ENCODE results near the gene ANKH. TPM values are rescaled to one million over a fixed set of nuclear protein-coding genes. Genes with fewer than 3 reads are reported as not detected.
"Not testable (repeated sequence)": the region's sequence is repeated elsewhere in the genome, so short reads cannot be mapped to it uniquely, and the experiment has no call there.

Gene ANKH
- total and polyA plus RNA-seq, 5 donors: 60.9 to 155 (median 134) TPM

DNA sequence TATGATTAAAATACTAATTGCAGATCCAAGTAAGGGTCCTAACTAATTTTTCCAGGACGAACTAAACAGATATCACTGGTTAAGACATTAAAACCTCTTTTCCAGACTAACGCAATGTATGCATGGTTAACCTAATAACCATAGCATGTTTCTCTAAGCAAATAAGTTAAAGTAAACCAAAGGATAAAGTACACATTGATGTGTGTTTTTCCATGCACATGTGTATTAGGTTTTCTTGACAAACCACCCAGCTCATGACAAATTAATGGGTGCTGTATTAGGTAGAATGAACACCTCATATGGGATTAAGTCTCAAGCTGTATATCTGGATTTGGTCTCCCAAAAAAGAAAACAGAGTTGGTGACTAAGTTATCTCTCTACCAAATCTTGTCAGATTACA lies 45.6 kb downstream of the ANKH start:
- no peak overlapping the region for H3K27ac ChIP-seq (ENCODE audit: low read length)
- intact Hi-C loops (cut with DNase I): no loop called here
- H3K4me3 ChIP-seq (ENCODE audit: low read length): no peak overlapping the region
- ATAC-seq (no peak), DNase-seq (no peak)
- peaks cover 2% of the 10 kb centered on the region for H3K9me3 ChIP-seq (ENCODE audit: control insufficient read depth, low read length)
- WGBS: 97% methylated on average over 2 of the region's 2 CpGs
- no peaks in the 10 kb centered on the region for H3K27me3 ChIP-seq (ENCODE audit: control insufficient read depth, insufficient read depth)
- peaks cover 13% of the 10 kb centered on the region for H3K4me1 ChIP-seq (ENCODE audit: control insufficient read depth, insufficient read depth, low read length)

DNA sequence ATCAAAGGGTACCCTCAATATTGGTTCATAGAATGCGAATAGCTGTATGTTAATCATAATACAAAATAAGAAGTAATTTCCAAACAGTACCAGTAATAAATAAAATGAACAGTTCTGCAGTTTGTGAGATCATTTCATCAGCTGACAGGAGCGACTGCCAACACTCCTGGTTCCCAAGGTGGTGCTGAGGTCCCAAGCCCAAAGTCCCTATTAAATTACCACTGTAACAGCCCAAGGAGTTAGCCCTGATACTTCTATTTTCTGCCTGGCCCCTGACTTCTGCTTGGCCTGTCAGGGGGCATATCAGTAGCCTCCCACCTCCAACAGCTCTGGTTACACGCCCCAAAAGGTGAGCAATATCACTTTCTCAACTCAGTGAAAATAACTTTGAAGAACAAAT lies 47.1 kb downstream of the ANKH start:
- ATAC-seq (peak in 1 of 2 donors; percentile 23), DNase-seq (no peak)
- peaks cover 2% of the 10 kb centered on the region for H3K9me3 ChIP-seq (ENCODE audit: control insufficient read depth, low read length)
- 81% methylated on average over 3 of the region's 3 CpGs for WGBS
- peaks cover 10% of the 10 kb centered on the region for H3K4me1 ChIP-seq (ENCODE audit: control insufficient read depth, insufficient read depth, low read length)
- H3K27me3 ChIP-seq (ENCODE audit: control insufficient read depth, insufficient read depth): no peaks in the 10 kb centered on the region
- no peak overlapping the region for H3K27ac ChIP-seq (ENCODE audit: low read length)
- intact Hi-C loops (cut with DNase I): no loop called here
- no peak overlapping the region for H3K4me3 ChIP-seq (ENCODE audit: low read length)

DNA sequence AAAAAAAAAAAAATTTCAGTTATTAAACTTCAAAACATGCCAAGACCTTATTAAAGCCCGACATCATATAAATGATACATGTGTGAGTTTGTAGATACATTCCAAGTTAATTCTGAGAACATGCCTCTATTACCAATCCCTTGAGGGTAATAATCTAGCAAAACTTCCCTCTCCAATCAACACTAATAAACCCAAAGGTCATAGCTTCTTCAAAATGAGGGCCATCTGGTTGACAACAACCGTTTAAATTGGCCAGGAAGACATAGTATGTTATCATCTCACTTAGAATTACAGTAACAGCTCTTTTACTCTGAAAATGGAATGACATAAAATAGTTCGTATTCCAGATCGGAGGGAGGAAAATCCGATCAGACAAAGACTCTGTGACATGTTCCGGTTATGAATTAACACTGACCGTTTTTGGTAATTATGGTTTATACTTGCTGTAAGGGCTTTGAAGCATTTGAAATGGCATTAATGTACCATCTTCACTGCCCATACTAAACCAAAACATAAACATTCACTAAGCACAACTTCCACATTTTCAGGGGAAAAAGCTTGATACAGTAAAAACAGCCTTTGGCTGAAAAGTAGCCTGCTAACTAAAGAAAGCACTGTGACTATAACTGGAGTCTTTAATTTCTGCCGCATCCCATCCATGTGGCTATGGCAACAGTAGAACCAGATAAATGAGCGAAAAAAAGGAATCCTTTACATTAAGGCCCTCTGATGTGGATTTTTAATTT lies 50.3 kb downstream of the ANKH start:
- WGBS: 54% methylated on average over 9 of the region's 9 CpGs
- H3K4me1 ChIP-seq (ENCODE audit: control insufficient read depth, insufficient read depth, low read length): peaks cover 7% of the 10 kb centered on the region
- H3K27ac ChIP-seq (ENCODE audit: low read length): no peak overlapping the region
- H3K27me3 ChIP-seq (ENCODE audit: control insufficient read depth, insufficient read depth): no peaks in the 10 kb centered on the region
- ATAC-seq: no peak
- DNase-seq: no peak
- H3K9me3 ChIP-seq (ENCODE audit: control insufficient read depth, low read length): no peaks in the 10 kb centered on the region
- intact Hi-C loops (cut with DNase I): no loop called here
- H3K4me3 ChIP-seq (ENCODE audit: low read length): no peak overlapping the region

DNA sequence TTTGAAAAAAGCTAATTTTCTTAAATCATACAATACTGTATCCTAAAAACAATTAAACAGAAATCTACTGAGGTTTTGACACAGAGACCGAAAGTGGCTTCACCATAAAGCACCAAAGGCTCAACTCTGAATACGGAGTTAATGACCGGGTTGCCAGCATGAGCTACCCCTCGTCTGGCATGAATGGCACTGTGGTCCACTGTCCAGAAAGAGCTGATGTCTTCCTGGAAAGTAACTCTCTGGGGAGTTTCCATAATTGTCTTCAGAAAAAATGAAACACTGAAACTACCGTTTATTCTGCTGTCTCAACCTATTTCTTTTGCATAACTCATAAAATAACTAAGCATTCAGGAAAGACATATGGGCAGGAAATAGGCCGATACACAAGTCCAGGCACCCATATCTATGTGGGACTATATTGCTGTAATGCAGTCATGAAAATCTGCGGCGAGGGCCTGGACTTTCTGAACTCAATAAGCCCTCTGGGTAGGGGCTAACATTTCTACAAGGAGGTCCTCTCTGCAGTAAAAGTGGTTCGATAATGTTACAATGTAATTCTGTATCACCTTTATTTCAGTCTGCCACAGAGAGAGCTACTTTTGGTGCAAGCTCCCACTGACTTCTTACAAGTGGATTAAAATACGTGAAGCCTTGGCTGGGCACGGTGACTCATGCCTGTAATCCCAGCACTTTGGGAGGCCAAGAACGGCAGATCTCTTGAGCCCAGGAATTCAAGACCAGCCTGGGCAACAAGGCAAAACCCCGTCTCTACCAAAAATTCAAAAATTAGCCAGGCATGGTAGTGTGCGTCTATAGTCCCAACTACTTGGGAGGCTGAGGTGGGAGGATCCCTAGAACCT lies 52.4 kb downstream of the ANKH start:
- no peaks in the 10 kb centered on the region for H3K27me3 ChIP-seq (ENCODE audit: control insufficient read depth, insufficient read depth)
- no peak for ATAC-seq
- peaks cover 6% of the 10 kb centered on the region for H3K4me1 ChIP-seq (ENCODE audit: control insufficient read depth, insufficient read depth, low read length)
- H3K9me3 ChIP-seq (ENCODE audit: control insufficient read depth, low read length): no peaks in the 10 kb centered on the region
- intact Hi-C loops (cut with DNase I): no loop called here
- DNase-seq: no peak
- WGBS: 83% methylated on average over 14 of the region's 14 CpGs
- no peak overlapping the region for H3K27ac ChIP-seq (ENCODE audit: low read length)
- no peak overlapping the region for H3K4me3 ChIP-seq (ENCODE audit: low read length)

DNA sequence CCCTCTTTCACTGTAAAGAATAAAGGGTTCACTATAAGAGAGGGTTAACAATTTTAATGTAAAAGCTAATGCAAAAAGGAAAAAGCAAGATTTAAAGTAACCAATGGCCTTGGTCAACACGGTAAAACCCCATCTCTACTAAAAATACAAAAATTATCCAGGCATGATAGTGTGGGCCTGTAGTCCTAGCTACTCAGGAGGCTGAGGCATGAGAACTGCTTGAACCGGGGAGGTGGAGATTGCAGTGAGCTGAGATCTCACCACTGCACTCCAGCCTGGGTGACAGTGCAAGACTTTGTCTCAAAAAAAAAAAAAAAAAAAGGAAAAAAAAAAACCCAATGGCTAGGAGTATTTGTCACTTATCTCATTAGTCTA lies 53.8 kb downstream of the ANKH start:
- ATAC-seq; DNase-seq; H3K4me3 ChIP-seq (ENCODE audit: low read length); intact Hi-C loops (cut with DNase I); H3K9me3 ChIP-seq (ENCODE audit: control insufficient read depth, low read length); H3K27ac ChIP-seq (ENCODE audit: low read length); H3K27me3 ChIP-seq (ENCODE audit: control insufficient read depth, insufficient read depth): not testable (repeated sequence)
- WGBS: 84% methylated on average over 2 of the region's 2 CpGs
- peaks cover 11% of the 10 kb centered on the region for H3K4me1 ChIP-seq (ENCODE audit: control insufficient read depth, insufficient read depth, low read length)

DNA sequence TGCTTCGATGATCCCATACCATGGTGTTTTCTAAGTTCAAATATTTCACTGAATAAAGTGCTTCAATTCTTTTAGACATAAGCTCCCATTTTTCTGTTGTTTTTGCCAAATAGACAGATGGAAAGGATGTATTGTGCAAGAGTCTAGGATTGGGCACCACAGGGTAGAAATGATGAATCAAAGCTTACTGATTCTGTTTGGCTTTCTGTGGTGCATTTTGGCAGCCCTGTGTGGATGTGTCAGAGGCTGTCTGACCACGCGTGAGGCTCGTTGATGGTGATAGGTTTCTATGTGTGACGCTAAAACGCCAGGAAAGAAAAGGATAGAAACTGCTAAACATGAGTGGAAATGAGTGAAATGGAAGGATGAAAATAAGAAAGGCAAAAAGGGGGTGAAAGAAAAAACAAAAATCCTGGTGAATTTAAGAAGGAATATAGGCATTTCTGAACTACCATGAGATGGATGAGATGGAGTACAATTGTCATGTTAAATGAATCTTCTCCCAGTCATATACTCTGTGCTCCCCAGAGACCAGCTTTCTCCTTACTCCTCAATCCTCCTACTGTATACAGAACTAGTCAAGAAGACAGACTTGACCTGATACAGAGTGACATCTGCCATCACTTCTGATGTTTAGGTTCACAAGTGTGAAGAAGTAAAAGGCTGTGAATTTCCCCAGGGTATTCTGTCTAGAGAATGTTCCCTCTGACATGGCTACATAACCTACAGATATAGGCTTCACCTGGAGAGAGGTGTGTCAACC lies 54.4 kb downstream of the ANKH start:
- H3K27ac ChIP-seq (ENCODE audit: low read length): no peak overlapping the region
- peaks cover 11% of the 10 kb centered on the region for H3K4me1 ChIP-seq (ENCODE audit: control insufficient read depth, insufficient read depth, low read length)
- intact Hi-C loops (cut with DNase I): no loop called here
- WGBS: 70% methylated on average over 6 of the region's 6 CpGs
- no peaks in the 10 kb centered on the region for H3K9me3 ChIP-seq (ENCODE audit: control insufficient read depth, low read length)
- no peak overlapping the region for H3K4me3 ChIP-seq (ENCODE audit: low read length)
- no peaks in the 10 kb centered on the region for H3K27me3 ChIP-seq (ENCODE audit: control insufficient read depth, insufficient read depth)
- DNase-seq (peak in 2 of 3 donors; percentile 69 to 71), ATAC-seq (peak; percentile 78 to 84)

DNA sequence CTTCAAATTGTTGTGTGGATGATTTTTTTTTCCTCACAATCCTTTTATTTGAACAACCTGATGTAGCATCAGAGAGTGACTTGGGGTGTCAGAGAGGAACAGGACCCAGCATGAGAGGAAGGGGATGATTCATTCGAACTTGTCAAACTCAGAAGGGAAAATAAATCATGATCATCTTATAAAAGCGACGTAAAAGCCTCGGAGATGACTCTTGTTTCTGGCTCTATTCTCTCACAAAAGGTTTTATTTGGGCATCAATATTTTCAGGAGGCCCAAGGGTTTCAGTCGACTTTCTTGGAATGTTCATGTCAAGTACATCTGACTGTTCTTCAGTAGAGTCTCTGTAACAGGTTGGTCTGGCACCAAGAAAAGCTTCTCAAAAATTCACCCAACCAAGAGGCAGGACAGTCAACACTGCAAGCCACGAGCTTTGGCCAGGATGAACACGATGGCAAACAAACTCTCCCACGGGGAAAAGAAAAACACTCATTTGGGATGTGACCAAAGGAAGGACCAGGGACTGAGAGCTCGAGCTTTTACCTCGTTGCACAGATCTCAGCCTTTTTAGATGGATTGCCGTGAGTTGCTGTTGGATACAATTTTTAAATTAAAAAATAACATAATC lies 55.1 kb downstream of the ANKH start:
- Histone ChIP-seq H3K27ac (ENCODE audit: low read length) (no peak overlapping the region), H3K9me3 (ENCODE audit: control insufficient read depth, low read length) (no peaks in the 10 kb centered on the region), H3K4me1 (ENCODE audit: control insufficient read depth, insufficient read depth, low read length) (peaks cover 9% of the 10 kb centered on the region), H3K4me3 (ENCODE audit: low read length) (no peak overlapping the region), H3K27me3 (ENCODE audit: control insufficient read depth, insufficient read depth) (no peaks in the 10 kb centered on the region)
- WGBS: 77% methylated on average over 11 of the region's 11 CpGs
- DNase-seq (no peak), ATAC-seq (peak in 1 of 2 donors; percentile 17)
- intact Hi-C loops (cut with DNase I): no loop called here

DNA sequence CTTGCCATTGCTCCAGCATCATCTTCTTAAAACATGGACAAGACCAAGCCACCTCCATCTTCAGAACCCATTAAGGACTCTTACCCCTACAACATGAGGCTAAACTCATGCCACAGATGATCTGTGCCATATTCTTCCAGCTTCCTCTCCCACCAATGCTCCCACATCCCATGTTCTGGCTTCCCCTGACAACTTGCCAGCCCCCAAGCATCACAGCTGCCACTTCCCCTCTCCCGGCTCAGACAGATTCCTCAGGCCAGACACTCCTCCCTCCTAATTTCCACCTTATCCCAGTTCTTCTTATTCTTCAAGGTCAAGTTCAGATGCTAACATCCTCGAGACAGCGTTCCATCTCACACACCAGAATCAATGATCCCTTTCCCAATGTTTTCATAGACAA lies 57.8 kb downstream of the ANKH start:
- Histone ChIP-seq H3K4me1 (ENCODE audit: control insufficient read depth, insufficient read depth, low read length) (peaks cover 17% of the 10 kb centered on the region), H3K4me3 (ENCODE audit: low read length) (no peak overlapping the region), H3K27me3 (ENCODE audit: control insufficient read depth, insufficient read depth) (no peaks in the 10 kb centered on the region), H3K9me3 (ENCODE audit: control insufficient read depth, low read length) (peaks cover 2% of the 10 kb centered on the region), H3K27ac (ENCODE audit: low read length) (no peak overlapping the region)
- no peak for ATAC-seq
- intact Hi-C loops (cut with DNase I): no loop called here
- DNase-seq: no peak
- WGBS: 90% methylated on average over 3 of the region's 3 CpGs

DNA sequence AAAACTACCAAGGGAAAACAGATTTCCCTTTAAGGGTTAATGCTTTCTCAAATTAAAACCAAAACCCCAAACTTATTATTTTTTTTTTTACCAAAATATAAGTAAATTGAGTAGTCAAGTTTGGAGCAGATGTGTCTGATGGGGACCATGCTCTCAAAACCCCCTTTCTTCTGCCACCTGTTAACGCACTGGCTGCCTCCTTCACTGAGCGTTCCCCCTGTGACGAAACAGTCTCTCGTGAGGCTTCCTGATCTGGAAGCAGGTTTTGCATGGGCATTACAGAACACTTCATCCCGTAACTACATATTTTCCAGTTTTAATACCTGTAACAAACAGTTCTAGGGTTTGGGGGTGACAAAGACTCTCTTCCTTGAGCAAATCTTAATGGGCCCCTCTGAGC lies 59.4 kb downstream of the ANKH start:
- H3K4me1 ChIP-seq (ENCODE audit: control insufficient read depth, insufficient read depth, low read length): peaks cover 17% of the 10 kb centered on the region
- H3K27ac ChIP-seq (ENCODE audit: low read length): no peak overlapping the region
- intact Hi-C loops (cut with DNase I): no loop called here

DNA sequence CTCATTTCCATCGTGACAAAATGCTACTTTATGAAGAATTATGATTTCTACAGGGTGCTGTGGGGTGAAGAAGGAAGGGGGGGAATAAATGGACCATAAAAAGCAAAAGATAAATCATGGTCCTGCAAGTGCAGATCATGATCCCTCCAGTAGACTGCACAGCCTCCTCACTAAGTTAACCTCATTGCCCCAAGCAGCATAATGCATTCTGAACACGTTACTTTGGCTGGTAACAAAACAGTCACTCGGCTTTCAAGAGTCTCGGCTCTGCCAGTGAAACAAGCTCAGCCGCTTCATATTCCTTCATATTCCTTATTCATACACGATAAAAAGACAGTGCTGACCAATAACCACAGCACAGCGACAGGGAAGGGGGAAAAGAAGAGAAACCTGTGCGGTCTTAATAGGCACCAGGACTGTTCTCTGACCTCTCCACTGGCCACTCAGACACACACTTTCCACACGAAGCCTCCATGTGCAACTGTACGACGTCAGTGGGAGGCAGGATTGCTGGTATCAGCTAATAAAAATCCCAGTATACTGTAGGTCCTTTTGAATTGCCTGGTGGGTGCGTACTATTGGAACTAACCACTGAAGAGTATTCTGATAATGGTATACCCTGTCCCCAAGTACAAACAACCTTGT lies 60.5 kb downstream of the ANKH start:
- 92% methylated on average over 12 of the region's 12 CpGs for WGBS
- Histone ChIP-seq H3K4me3 (ENCODE audit: low read length) (no peak overlapping the region), H3K9me3 (ENCODE audit: control insufficient read depth, low read length) (peaks cover 2% of the 10 kb centered on the region), H3K4me1 (ENCODE audit: control insufficient read depth, insufficient read depth, low read length) (peaks cover 16% of the 10 kb centered on the region), H3K27ac (ENCODE audit: low read length) (peak overlapping the region; percentile 53), H3K27me3 (ENCODE audit: control insufficient read depth, insufficient read depth) (no peaks in the 10 kb centered on the region)
- intact Hi-C loops (cut with DNase I): no loop called here
- DNase-seq: no peak
- no peak for ATAC-seq

More for the DNA sequence above, 59.4 kb downstream of the ANKH start:
- ATAC-seq (no peak), DNase-seq (no peak)
- Histone ChIP-seq H3K4me3 (ENCODE audit: low read length) (no peak overlapping the region), H3K9me3 (ENCODE audit: control insufficient read depth, low read length) (peaks cover 2% of the 10 kb centered on the region), H3K27me3 (ENCODE audit: control insufficient read depth, insufficient read depth) (no peaks in the 10 kb centered on the region)
- 89% methylated on average over 5 of the region's 5 CpGs for WGBS
